ENCODE results near the gene DIO2. TPM values are rescaled to one million over a fixed set of nuclear protein-coding genes. Genes with fewer than 3 reads are reported as not detected.

The DIO2 gene
- total RNA-seq, 2 donors from 2014 or later: 0.37 to 1.9 TPM

DNA sequence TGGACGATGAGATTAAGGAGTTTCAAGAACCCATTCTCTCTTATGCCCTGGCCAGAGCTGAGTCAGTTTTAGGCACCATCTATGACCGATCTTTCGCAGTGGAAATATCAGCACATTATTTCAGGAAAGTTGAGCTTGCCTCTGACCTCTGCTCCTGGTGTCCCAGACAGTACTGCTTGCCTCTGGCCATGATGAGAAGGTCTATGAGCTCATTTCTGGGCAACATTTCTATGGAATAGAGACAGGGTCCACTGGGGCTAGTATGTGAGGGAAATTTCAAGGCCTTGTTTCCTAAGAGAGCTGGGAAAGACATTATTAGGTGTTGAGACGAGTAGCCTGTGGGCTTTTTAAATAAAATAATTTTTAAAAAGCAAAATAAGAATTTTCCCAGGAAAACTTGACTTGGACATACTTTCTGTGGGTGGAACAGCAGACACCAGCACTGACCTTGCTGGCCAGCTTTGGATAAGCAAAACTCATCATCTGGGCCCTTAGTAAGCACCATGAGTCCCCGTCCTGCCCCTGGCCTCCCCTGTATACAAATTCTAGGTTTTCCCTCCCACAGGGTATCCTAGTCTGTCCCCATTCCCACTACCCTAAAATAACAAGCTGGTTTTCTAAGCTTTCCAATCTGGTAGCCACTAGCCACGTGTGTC is 43.4 kb downstream of the DIO2 start:
- Histone ChIP-seq H3K27me3 (no peaks in the 10 kb centered on the region), H3K9me3 (no peaks in the 10 kb centered on the region), H3K9ac (ENCODE audit: low read depth in 2 of 2, low read length in 2 of 2) (no peak overlapping the region), H3K4me1 (no peaks in the 10 kb centered on the region), H3K36me3 (no peaks in the 10 kb centered on the region), H3K4me3 (no peak overlapping the region), H3K27ac (no peak overlapping the region)
- DNase-seq: no peak
- intact Hi-C loops (cut with DNase I): no loop called here
- TF ChIP-seq, protein P1, sequence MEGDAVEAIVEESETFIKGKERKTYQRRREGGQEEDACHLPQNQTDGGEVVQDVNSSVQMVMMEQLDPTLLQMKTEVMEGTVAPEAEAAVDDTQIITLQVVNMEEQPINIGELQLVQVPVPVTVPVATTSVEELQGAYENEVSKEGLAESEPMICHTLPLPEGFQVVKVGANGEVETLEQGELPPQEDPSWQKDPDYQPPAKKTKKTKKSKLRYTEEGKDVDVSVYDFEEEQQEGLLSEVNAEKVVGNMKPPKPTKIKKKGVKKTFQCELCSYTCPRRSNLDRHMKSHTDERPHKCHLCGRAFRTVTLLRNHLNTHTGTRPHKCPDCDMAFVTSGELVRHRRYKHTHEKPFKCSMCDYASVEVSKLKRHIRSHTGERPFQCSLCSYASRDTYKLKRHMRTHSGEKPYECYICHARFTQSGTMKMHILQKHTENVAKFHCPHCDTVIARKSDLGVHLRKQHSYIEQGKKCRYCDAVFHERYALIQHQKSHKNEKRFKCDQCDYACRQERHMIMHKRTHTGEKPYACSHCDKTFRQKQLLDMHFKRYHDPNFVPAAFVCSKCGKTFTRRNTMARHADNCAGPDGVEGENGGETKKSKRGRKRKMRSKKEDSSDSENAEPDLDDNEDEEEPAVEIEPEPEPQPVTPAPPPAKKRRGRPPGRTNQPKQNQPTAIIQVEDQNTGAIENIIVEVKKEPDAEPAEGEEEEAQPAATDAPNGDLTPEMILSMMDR (IDR thresholded peaks at IDR 0.05): no peak

DNA sequence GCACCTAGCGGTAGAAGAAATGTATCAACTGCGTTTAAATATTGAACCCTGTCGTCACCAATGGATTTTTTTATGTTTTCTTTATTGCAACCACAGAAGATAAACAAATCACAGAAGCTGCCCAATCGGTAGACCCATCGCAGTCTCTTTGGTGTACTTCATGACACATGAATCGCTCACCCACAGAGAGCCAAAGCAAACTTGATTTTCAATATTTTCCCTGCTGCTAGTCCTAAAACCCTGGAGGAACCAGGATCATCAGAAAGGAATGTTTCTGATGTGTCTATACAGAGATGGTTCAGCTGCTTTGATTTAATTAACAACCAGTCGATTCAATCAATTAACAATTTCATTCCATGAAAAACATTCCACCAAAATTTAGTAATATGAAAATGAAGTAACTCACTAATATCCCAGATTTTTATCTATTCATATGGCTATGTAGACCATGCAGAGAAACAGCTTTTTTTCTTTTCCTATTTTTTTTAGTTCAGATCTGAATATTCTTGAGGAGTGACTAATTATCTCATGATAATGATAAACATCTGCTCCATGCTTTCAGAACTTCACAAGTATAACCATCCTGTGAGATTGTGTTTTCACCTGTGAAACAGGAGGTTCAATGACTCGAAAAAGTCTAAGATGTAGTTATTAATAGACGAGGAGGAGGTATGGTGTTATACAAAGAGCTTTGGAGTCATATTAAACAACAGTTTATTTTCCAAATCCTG is 46.1 kb downstream of the DIO2 start:
- DNase-seq: no peak
- TF ChIP-seq, protein P1 (IDR thresholded peaks at IDR 0.05): no peak
- H3K36me3 ChIP-seq: no peaks in the 10 kb centered on the region
- H3K27me3 ChIP-seq: no peaks in the 10 kb centered on the region
- intact Hi-C loops (cut with DNase I): no loop called here
- no peaks in the 10 kb centered on the region for H3K9me3 ChIP-seq
- no peak overlapping the region for H3K9ac ChIP-seq (ENCODE audit: low read depth in 2 of 2, low read length in 2 of 2)
- no peak overlapping the region for H3K4me3 ChIP-seq
- no peaks in the 10 kb centered on the region for H3K4me1 ChIP-seq
- no peak overlapping the region for H3K27ac ChIP-seq

DNA sequence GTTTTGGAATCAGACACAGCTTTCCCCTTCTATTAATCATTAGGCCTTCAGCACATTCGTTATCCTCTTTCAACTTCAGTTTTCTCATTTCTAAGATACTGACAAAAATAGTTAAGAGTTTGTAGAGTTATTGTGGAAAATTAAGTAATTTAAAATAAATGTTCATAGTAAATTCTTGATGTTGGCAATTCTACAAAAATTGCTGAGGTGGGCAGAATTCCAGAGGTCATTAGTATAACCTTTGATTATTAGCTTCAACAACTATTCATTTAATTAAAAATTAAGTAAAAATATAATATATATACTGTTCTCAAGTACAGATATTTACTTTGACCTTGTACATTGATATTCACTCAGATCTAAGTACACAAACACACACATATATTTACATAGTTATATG is 58.5 kb downstream of the DIO2 start:
- Histone ChIP-seq H3K9ac (ENCODE audit: low read depth in 2 of 2, low read length in 2 of 2) (no peak overlapping the region), H3K36me3 (no peaks in the 10 kb centered on the region), H3K9me3 (no peaks in the 10 kb centered on the region), H3K4me3 (no peak overlapping the region), H3K27me3 (no peaks in the 10 kb centered on the region), H3K4me1 (no peaks in the 10 kb centered on the region), H3K27ac (no peak overlapping the region)
- no peak for DNase-seq
- intact Hi-C loops (cut with DNase I): no loop called here
- TF ChIP-seq, protein P1 (IDR thresholded peaks at IDR 0.05): no peak

DNA sequence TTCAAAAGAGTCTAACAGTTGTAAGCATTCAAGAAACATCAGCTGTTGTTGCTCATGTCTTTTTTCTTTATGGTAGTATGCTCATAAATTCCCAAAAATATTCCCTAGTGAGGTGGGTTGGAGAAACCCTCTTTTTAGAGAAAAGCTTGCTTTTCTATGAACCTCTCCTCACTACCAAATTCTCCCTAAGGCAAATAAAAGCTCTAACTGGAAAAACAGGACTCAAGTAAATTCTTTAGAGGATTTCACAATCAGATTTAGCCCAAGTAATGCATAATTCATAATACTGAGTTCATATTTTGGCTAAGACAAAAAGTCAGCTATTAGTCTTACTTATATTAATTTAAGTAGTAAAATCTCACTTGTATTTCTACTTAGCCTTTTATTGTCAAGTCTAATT is 59.1 kb downstream of the DIO2 start:
- Histone ChIP-seq H3K9me3 (no peaks in the 10 kb centered on the region), H3K27me3 (no peaks in the 10 kb centered on the region), H3K4me3 (no peak overlapping the region), H3K9ac (ENCODE audit: low read depth in 2 of 2, low read length in 2 of 2) (no peak overlapping the region), H3K27ac (no peak overlapping the region), H3K36me3 (no peaks in the 10 kb centered on the region), H3K4me1 (no peaks in the 10 kb centered on the region)
- DNase-seq: no peak
- TF ChIP-seq, protein P1 (IDR thresholded peaks at IDR 0.05): no peak
- intact Hi-C loops (cut with DNase I): no loop called here

DNA sequence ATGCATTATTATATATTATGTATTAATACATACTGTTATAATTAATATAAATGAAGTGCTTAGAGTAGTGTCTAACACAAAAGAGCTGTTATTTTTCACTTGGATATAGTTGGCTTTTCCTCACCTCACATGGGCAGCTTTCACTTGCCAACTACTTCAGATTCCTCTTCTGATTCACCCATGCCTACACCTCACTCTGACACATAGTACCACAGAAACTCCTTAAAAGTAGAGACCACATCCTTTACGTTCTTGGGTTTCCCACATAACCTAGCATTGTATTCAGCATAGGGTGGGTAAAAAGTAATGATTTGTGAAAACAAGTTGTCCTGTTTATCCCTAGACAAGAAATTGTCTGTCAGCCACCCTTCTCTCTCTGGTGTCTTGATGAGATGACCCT is 61.0 kb downstream of the DIO2 start:
- DNase-seq: no peak
- intact Hi-C loops (cut with DNase I): no loop called here
- Histone ChIP-seq H3K9ac (ENCODE audit: low read depth in 2 of 2, low read length in 2 of 2) (no peak overlapping the region), H3K9me3 (no peaks in the 10 kb centered on the region), H3K4me3 (no peak overlapping the region), H3K27me3 (no peaks in the 10 kb centered on the region), H3K27ac (no peak overlapping the region), H3K36me3 (no peaks in the 10 kb centered on the region), H3K4me1 (no peaks in the 10 kb centered on the region)
- TF ChIP-seq, protein P1 (IDR thresholded peaks at IDR 0.05): no peak
